Inflammatory macrophage treated with lipopolysaccharide for 4 hours (primary cell): ENCODE data around the gene TPPP.

Experiments
- DNase-seq: peaks from one replicate; pipeline ENCODE4 v3.0.0-alpha.2; 2020

Gene TPPP

DNA sequence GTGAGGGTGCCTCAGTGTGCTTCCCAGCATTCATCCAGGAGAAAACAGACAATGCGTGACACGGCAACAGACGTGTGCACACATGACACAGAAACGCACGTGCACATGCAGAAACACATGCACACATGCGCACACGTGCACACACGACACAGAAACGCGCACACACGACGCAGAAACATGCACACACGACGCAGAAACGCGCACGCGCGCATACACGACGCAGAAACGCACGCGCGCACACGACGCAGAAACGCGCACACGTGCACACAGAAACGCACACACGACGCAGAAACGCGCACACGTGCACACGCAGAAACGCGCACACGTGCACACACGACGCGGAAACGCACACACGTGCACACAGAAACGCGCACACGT, 16.5 kb downstream of the TPPP start:
- DNase-seq, result no peak

DNA sequence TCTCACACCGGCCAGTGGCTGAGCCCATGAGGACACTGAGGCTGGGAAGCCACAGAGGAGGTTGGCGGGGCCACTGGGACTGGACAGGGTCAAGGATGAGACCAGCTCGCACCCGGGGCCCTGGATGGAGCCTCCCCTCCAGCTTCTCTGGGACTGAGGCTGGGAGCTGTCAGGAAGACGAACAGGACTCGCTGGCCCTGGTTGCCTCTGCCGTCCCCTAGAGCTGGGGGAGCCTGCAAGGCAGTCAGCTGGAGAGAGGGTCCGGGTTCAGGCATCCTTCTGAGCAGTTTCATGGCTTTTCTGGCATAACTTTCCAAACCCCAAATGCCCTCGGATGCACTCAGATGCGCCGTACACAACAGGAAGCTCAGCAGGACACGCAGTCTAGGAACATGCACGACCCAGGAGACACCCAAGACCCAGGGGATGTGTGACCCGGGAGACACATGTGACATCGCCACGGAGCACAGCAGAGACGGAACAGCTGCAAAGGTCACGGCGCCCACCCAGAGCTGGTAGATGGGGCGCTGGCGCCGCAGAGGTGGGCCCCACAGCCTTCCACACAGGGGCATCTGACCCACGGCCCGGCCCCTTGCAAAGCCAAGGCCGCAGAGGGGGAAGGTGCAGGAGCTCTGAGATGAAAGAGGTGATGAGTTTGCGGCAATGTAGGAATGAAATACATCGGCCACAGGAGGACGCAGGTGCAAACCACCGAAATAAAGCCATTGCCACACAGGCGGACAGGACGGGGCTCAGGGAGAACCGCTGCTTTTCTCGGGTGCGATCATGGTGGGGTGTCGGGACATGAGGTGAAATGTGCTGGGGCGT, 17.1 kb downstream of the TPPP start:
- DNase-seq, result no peak

DNA sequence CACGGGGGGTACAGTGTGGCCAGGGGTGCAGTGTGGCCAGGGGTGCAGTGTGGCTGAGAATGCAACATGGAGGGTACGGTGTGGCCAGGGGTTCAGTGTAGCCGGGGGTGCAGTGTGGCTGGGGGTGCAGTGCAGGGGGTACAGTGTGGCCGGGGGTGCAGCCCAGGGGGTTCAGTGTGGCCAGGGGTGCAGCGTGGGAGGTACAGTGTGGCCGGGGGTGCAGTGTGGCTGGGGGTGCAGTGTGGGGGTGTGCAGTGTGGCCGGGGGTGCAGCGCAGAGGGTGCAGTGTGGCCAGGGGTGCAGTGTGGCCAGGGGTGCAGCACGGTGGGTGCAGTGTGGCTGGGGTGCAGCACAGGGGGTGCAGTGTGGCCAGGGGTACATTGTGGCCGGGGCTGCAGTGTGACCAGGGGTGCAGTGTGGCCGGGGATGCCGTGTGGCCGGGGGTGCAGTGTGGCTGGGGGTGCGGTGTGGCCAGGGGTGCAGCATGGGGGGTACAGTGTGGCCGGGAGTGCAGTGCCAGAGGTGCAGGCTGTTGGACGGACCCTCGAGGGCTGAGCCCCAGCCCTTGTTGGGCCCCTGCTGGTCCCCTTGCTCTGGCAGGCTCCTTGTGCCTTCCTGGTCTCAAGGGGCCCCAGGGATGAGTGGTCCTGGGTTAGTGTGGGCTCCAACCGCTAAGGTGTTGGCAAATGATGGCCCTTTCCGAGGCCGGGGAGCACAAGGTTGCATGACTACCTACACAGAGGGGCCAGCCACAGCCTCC, 17.9 kb downstream of the TPPP start:
- DNase-seq, result no peak

DNA sequence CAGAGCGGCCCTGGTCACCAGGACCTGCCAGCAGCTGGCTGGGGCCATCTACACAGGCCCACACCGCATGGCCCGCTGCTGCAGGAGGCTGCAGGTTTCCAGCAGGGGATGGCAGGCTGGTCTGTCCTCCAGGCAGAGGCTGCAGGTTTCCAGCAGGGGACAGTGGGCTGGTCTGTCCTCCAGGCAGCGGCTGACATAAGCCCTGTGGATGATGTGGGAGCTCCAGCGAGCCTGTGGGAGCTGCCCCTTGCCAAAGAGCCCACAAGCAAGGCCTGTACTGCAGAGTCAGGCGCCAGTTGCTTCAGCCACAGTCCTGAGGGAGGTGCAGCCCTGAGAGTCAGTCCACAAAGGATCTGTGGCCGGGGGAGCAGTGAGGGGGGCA, 18.5 kb downstream of the TPPP start:
- DNase-seq, result no peak

DNA sequence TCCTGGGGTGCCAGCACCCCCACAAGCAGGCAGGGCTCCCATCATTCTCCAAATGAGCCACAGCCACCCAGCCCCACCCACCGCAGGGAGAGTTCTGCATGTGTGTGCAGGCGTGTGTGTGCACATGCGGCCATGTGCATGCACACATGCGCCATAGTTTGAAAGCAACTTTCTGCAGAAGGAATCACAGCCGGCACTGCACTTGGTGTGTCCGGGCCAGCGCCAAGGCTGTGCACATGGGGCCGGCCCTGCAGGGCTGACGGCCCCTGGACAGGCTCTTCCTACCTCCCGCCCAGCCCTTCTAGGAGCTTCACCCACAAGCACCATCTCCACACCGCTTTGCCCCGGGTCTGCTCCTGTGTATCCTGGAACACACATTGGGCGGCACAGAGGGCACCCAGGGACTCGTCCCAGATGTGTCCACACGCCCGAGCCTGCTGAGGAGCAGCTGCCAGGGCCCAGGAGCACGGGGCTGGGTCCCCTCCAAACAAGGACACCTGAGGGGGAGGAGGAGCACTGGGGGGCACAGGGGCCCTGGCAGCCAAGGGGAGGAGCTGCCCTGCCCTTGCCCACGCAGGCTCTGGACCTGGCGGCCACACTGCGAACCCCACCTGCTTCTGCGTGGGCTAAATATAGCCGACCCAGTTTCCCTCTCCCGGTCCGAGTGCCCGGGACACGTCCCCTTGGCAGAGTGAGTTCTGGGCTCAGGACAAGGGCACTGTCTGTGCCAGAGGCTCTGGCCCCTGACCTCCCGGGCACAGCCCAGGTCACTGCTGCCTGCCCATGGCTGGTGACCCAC, 19.1 kb downstream of the TPPP start:
- no peak for DNase-seq

DNA sequence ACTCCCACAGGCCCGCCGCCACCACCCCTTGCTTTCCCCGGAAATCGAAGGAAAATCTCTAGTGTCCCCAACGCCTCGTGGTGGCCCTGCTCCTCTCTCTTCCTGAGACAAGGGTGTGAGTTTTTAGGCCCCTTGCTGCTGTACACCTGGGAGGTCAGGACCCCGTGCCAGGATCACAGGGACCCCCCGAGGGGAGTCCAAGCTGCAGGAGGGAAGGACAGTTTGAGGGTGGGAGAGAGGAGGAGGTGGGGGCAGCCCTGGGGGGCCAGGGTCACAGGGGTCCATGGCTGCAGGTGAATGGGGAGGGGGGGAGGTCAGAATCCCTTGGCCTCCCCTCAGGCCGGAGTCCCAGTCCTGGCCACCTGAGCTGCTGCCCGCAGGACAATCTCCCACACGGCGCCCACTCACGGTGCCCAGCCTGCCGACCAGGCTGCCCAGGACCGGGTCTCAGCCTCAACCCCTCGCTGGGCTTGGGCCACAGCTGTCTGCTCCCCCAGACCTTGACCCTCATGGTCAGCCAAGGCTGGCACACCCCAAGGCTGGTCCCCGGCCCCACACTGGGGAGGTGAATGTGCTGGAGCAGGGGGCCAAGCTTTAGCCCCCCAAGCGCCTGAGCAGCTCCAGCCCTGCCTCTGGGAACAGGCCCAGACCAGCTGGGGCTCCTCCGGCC, 19.9 kb downstream of the TPPP start:
- no peak for DNase-seq

DNA sequence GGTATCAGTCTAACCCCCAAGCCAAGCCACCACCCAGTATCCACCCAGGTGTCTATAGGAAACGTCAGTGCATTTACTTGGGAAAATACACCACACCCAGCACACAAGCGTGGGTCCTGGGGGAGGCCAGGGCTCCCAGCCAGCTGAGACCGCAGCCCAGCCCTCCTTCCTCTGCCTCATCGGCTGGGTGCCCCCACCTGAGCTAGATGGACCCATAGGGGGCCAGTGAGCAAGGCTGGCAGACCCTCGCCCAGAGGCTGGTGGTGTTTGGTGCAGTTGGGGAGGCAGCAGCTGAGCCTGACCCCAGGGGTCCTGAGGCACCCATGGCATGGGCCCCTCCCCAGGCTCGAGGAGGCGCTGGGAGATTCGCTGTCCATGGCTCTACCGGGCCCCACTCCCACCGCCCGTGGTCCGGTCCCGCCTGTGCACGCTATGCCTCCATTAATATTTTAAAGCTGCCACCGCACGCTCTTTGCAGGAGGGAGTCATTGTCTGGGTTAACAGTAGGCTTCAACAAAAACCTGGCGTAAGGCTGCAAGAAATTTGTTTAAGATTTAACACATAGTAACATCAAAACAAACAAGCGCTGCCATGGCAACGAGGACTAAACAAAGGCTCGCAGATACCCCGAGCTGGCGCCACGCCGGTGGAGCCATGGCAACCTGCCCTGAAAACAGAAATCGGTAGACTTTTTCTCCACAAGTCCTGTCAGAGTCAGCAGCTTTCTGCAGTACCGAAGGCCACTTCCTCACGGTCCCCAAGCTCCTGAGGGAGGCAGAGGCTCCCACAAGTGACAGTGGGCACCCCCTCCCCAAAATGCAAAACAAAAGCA, 20.6 kb downstream of the TPPP start:
- DNase-seq, result peak; percentile 28

DNA sequence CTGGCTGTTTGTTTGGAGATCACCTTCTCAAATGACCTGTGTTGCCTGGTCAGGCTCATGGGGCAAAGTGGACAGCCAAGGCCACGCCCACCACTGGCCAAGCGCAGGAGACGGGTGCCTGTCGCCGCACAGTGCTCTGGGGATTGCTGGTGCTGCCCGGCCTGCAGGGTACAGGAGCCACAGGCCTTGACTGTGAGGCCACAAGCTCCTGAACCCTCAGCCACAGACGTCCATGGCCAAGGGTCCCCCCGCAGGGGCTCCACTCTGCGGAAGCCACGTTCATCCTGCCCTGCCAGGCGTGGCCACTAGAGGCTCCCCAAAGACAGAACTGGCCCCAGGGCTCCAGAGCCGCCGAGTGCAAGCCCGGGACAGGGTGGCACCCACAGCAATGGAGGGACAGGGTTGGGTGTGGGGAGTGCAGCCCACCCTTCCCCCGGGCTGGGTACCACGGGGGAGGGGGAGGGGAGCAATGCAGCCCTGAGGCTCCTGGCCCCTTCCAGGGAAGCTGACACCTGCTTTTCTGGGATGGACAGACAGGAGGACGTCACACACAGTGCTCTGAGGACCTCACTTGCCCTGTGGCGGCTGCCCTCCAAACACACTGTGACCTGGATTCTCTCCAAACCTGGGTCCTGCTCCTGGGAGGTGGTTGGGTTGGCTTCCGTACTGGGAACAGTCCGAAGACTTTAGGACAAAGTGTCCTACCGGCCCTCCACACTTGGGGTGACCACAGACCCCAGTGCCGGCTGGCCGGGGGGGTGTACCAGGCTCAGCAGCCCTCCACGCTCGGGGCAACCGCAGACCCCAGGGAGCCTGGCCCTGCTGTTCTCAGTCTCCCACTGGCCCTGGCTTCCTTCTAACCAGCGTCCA, 21.5 kb downstream of the TPPP start:
- DNase-seq, result peak; percentile 58

DNA sequence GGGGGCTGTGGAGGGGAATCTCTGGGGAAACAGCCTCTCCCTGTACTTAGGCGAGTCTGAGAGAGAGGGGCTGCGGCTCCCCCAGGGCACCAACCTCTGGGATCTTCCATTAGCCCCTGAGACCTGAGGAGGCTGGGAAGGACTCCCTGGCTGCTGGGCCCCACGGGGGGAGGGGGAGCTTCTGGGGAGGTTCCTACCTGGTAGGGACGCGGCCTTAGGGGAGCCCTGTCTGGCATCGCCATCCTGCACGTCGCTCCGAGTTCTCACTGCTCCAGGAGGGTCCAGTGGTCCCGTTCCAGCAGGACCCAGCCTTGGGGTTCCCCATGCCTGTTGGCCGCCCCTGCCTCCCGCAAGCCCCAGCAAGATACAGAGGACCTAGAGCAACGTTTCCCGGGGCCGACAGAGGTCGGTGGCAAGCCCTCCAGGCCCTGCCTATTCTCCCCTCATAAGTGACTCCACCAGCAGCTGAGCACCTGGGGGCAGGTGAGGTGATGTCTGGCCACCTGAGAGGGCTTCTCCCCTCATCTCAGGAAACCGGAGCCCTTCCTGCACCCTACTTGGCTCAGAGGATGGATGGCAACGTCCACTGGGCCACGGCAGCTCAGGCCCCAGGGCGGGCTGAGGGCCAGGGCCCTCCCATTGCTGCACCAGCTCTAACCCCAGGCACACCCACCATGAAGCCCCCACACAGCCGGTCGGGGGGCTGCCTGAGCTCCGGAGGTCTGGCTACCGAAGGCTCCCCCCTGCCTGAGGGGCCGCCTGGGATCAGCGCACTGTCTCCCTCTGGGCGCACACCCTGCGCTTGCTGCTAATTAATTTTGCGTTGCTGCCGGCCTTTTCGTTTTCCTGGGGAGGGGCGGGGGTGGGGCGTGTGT, 22.5 kb downstream of the TPPP start:
- no peak for DNase-seq

DNA sequence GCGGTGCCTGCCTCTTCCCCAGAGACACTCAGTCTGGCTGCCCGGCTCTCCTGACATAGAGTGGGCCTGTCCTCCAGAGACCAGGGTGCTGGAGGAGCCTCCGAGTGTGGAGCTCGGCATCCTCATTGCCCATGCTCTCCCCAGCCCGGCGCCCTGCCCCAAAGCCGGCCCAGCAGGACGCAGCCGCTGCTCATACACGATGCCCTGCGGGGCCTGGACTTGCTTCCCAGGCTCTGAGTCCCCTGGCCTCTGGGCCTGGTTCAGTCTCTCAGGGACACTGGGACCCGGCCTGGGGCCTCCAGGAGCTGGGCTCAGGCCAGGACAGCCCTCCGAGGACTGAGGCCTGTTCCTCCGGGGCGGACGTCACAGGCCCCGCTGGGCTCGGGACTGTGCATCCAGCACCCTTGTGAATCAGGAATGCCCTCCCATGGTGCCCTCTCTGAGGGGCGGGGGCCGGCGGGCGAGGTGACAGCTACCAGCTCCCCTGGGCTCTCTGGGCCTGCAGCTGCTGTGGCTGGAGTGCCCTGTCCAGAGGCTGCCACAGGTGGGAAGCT, 23.2 kb downstream of the TPPP start:
- DNase-seq, result no peak

DNA sequence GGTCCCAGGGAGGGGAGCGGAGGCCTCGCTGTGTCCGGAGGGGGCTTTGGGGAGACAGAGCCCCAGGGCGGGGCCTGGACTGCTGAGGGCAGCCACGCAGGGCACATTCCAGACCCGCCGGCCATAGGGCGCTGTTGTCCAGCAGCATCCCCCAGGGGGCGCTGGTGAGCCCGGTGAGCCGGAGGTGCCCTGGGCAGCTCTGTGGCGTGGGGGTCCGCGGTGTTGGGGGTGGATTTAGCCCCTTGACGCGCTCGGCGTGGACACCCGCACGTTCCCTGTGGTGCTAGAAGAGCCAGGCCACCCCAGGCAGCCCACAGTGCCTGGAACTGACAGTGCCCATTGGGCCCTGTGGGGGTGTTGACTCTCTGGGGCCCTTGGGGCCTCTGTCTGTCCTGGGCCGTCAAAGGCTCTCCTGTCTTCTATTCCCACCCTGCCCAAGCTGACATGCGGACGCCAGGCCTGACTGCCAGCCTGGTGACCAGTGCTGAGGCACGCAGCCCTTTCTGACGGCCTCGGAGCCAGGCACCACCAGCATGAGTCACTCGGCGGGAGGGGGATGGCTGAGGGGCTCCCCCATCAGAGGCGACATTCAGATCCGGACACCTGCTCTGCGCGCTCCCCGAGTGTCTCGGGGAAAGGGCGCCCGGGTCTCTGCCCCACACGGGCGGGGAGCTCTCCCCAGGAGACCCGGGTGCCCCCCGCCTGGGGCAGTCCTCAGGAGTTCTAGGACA, 23.9 kb downstream of the TPPP start:
- DNase-seq, result no peak

DNA sequence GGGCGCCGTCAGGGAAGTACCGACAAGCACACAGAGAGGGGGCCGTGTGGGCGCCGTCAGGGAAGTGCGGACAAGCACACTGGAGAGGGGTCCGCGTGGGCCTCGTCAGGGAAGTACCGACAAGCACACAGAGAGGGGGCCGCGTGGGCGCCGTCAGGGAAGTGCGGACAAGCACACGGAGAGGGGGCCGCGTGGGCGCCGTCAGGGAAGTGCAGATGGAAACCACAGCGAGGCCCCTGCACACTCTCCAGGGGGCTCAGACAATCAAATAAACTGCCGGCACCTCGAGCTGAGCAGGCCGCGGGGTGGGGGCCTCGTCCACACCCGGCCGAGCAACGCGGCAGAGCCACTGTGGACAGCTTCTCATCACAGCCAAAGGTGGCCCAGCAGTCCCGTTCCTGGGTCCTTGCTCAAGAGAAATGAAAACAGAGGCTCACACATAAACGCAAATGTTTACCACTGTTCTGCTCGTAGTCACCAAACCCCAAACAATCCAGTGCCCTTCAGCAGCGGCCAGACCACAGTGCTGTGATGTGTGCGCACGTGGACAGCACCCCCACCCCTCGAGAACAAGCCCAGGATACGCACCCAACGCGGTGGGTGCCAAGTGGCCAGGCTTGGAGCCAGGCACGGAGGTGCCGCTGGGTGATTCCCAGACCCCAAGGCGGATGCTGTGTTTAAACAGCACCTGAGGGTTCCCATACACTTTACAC, 24.7 kb downstream of the TPPP start:
- DNase-seq, result no peak

DNA sequence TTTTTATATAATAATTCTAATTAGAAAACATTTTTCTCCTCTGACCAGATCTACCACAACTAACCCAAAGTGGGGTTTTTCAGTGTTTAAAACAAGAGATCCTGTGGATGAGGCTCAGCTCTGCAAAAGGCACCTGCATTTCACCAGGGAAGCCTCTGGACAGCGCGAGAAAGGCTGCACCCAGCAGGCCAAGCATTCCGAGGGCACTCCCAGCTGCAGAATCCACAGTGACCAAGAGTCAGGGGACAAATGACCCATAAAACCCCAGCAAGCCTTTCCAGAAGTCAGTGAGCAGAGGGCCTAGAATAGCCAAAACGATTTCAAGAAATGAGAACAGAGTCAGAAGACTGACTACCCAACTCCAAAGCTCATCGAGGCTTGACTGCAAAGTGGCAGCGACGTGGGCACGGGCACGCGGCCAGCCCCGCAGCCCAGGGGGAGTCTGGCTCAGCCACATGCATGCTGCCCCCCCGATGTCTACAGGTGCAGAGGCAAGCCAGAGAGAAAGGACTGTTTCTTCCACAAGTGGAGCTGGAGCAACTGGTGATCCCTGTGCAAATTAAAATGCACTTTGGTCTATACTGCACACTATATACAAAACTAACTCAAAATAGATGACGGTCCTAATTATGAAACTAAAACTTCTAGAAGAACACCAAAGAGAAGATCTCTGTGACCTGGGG, 26.2 kb downstream of the TPPP start:
- DNase-seq, result no peak

DNA sequence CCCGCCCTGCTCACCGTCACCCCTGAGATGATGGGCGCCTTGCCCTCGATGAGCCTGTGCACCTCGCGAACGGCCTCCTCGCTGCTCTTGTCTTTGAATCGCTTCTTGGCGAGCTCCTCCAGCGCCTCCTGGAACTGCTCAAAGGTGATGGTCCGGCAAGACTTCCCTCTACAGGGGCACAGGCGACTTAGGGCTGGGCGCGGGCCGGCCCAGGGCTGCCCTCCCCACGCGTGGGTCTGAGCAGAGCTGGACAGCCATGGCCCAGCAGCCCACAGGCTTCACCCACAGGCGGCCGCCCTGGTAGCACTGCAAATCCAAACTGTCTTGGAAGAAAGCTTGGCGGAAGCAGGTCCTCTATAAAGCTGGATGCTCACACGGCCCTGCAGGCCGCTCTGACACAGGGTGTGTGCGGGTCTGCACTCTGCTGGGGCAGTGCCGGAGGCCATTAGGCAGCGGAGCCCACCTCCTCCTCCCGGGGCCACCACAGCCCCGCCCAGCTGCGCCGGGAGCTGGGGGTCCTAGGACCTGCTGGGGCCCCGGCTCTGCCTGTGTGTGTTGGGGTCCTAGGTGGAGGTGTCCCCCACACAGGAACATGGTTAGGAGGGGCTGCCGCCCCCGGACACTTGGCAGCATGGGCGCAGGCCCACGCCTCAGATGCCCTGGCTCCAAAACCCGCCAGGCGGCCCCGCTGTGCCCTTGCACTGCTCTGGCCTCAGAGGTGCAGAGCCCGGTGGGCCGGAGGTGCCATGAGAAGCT, 27.0 kb downstream of the TPPP start:
- DNase-seq, result no peak

DNA sequence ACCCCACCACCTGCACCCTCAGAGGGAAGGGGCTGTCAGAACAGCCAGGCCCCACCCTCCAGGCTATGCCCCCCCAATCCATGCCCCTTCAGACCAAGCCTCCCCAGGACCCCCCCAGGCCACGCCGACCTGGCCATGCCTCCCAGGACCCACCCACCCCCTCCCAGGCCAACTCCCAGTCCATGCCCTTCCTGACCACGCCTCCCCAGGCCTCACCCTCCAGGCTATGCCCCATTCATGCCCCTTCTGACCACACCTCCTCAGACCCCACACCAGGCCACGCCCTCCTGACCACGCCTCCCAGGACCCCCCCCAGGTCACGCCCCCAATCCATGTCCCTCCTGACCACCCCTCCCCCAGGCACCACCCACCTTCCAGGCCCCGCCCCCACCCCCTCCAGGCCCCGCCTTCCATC, 27.6 kb downstream of the TPPP start:
- DNase-seq, result no peak

DNA sequence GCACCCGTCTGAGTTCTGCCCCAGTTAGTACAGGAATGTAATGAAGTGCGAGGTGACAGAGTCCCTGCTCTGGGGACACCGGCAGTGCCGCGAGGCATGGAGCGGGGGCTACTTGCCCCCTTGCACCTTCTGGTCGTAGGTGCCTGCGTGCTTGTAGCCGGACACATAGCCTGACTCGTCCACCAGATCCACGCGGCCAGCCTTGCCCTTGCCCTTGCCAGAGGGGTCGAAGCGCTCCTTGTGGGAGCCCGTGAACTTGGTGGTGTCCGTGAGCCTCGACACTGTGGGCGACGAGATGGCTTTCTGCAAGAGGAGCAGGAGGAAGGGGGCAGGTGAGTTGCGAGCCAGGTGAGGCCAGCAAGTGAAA, 28.2 kb downstream of the TPPP start:
- DNase-seq, result no peak
